Adrenal gland (tissue), 12 donors: ENCODE data around the gene RCBTB1. TPM values are rescaled to one million over a fixed set of nuclear protein-coding genes. Genes with fewer than 3 reads are reported as not detected.
A peak's percentile ranks its signal among the peaks of the same experiment; 100 is the strongest.

Source experiments
- DNase-seq, 7 donors: peaks; one replicate each; pipeline ENCODE4 v3.0.0-alpha.2; 2019 to 2020
- H3K27ac ChIP-seq, 5 donors: fragments of 200-600 bp; sonication (generic) in 4 of 5; 1 replicate in 3 of 5; 2 replicates in 2 of 5; pipeline versions ENCODE4 v1.5.1 to v1.8.0; 2016 to 2020; ENCODE audit warnings: mild to moderate bottlenecking in 1 of 5
- H3K27me3 ChIP-seq: fragments of 200-600 bp; 2 replicates; pipeline ENCODE4 v1.8.0; 2021
- H3K36me3 ChIP-seq, 2 donors: fragments of 200-600 bp; replicated peaks in 1 of 2; 1 replicate in 1 of 2; 2 replicates in 1 of 2; pipeline versions ENCODE4 v1.5.1 to v1.8.0; 2018 to 2022
- H3K4me1 ChIP-seq, 2 donors: fragments of 200-600 bp; replicated peaks in 1 of 2; 1 replicate in 1 of 2; 2 replicates in 1 of 2; pipeline versions ENCODE4 v1.5.1 to v1.8.0; 2018 to 2021
- H3K4me3 ChIP-seq, 4 donors: fragments of 200-600 bp; sonication (generic) in 3 of 4; one replicate each; pipeline ENCODE4 v1.5.1; 2016 to 2018
- H3K9me3 ChIP-seq, 3 donors: fragments of 200-600 bp; sonication (generic) in 1 of 3; replicated peaks in 1 of 3; 1 replicate in 2 of 3; 2 replicates in 1 of 3; pipeline versions ENCODE4 v1.5.1 to v1.8.0; 2016 to 2021
- CTCF ChIP-seq, 6 experiments: fragments of 450-650 bp in 4 of 6; fragments of 200-600 bp in 2 of 6; sonication (generic) in 1 of 6; IDR thresholded peaks; 1 replicate in 5 of 6; 2 replicates in 1 of 6; pipeline versions ENCODE4 v1.5.1 to v1.8.0; 2016 to 2021; ENCODE audit warnings: antibody characterized with exemption in 6 of 6, mild to moderate bottlenecking in 2 of 6, moderate library complexity in 1 of 6
- POLR2A ChIP-seq, 2 donors: fragments of 450-650 bp; IDR thresholded peaks; one replicate each; pipeline ENCODE4 v1.6.1; 2017; ENCODE audit warnings: antibody characterized with exemption in 2 of 2, mild to moderate bottlenecking in 2 of 2, moderate library complexity in 1 of 2
- WGBS, 4 donors: extraction: QIAGEN DNeasy Blood & Tissue Kit in 2 of 4; methylation state at CpG; one replicate each; pipeline versions ENCODE4 v1.1.5 to v1.1.7; 2013 to 2017; 5-methylcytosine and 5-hydroxymethylcytosine counted together
- intact Hi-C, 2 donors: fragments of 100-400 bp; cut with DNase I; formaldehyde crosslinking; loops; one replicate each; pipeline versions ENCODE4 v1.14.1 to v1.15.0; 2022 to 2023
- polyA plus RNA-seq, 3 donors: library from polyadenylated mRNA; stranded (reverse); fragments of 200-250 nt in 2 of 3; fragments of 350-450 nt in 1 of 3; fragmentation: Illumina TruSeq in 1 of 3; extraction: RNeasy Lipid Tissue Mini Kit (QIAGEN cat#74804) in 1 of 3; gene quantifications; one replicate each; pipeline ENCODE4 v1.2.3, GENCODE V29; 2013 to 2014
- total RNA-seq, 9 donors: library from RNA; depleted of rRNA in 4 of 9; stranded (reverse); fragments of >200 nt in 4 of 9; fragments of 120-200 nt in 1 of 9; fragmentation: NEBNext Ultra II Directional in 1 of 9; extraction: Animal tissue kit (Norgen Biotek cat#: 25700) in 1 of 9; gene quantifications; one replicate each; pipeline versions ENCODE4 v1.1.0 to v1.2.4, GENCODE V29; 2013 to 2023
- donor health status: healthy with polysubstance abuse.
- donor health status: Bipolar disorder and iron deficiency.
- donor health status: DM: yes; HTN: yes; CAD: no.
- donor health status: DM: no; HTN: no; CAD: no.
- donor health status: DM: no; HTN: no; CAD: no.
- donor health status: DM: yes; HTN: yes; CAD: no.

Gene RCBTB1
- total and polyA plus RNA-seq, 12 donors: 11.7 to 87.5 (median 29.4) TPM

GRCh38 chr13:49630580-49630979 is 45.2 kb upstream of the RCBTB1 start:
- no peak overlapping the region for H3K4me3 ChIP-seq
- intact Hi-C loops: no loop called here
- DNase-seq: no peak
- H3K9me3 ChIP-seq: no peaks in the 10 kb centered on the region
- TF ChIP-seq CTCF (IDR thresholded peaks at IDR 0.05) (no peak), POLR2A (IDR thresholded peaks at IDR 0.05) (no peak)
- no peaks in the 10 kb centered on the region for H3K36me3 ChIP-seq
- 89 to 98% (median 92%) methylated on average over 7 to 16 of the region's 16 CpGs for WGBS, 4 donors
- peaks cover 9 to 25% of the 10 kb centered on the region in 2 donors for H3K4me1 ChIP-seq
- no peak overlapping the region for H3K27ac ChIP-seq
- no peaks in the 10 kb centered on the region for H3K27me3 ChIP-seq

GRCh38 chr13:49629947-49630346 is 44.6 kb upstream of the RCBTB1 start:
- Histone ChIP-seq H3K9me3 (no peaks in the 10 kb centered on the region), H3K36me3 (no peaks in the 10 kb centered on the region), H3K4me1 (peaks cover 14 to 32% of the 10 kb centered on the region in 2 donors), H3K4me3 (no peak overlapping the region), H3K27me3 (no peaks in the 10 kb centered on the region), H3K27ac (no peak overlapping the region)
- intact Hi-C loops: no loop called here
- WGBS, 4 donors: 59 to 76% (median 70%) methylated on average over 4 of the region's 4 CpGs
- no peak for DNase-seq
- TF ChIP-seq POLR2A (IDR thresholded peaks at IDR 0.05) (no peak), CTCF (IDR thresholded peaks at IDR 0.05) (no peak)

- 51 to 57% (median 54%) methylated on average over 8 of the region's 8 CpGs for WGBS, 4 donors
- no peaks in the 10 kb centered on the region for H3K36me3 ChIP-seq
- intact Hi-C loops: no loop called here
- peak overlapping the region in 1 of 4 donors; percentile 14 for H3K4me3 ChIP-seq
- no peaks in the 10 kb centered on the region for H3K9me3 ChIP-seq
- H3K27ac ChIP-seq: peak overlapping the region in 2 of 5 donors; percentile 23 to 24
- H3K4me1 ChIP-seq: peaks cover 16 to 33% of the 10 kb centered on the region in 2 donors
- no peak for TF ChIP-seq CTCF (IDR thresholded peaks at IDR 0.05)
- TF ChIP-seq POLR2A (IDR thresholded peaks at IDR 0.05): no peak
- H3K27me3 ChIP-seq: no peaks in the 10 kb centered on the region
- no peak for DNase-seq
Observed at GRCh38 chr13:49629196-49629938, 44.0 kb upstream of the RCBTB1 start.

GRCh38 chr13:49627831-49628652 is 42.7 kb upstream of the RCBTB1 start, which contains the start of gene ARL11:
Gene ARL11 (plus strand): TSS chr13:49628507. CDS start chr13:49630448, 1,941 bp downstream.
- no peaks in the 10 kb centered on the region for H3K9me3 ChIP-seq
- intact Hi-C loops: no loop called here
- H3K27ac ChIP-seq: peak within 1 kb of the TSS in 3 of 5 donors; percentile 4 to 24 (median 23)
- H3K4me1 ChIP-seq: peaks cover 16 to 34% of the 10 kb centered on the region in 2 donors
- H3K4me3 ChIP-seq: peak within 1 kb of the TSS in 1 of 4 donors; percentile 14
- peak; percentile 52 to 78 (median 55) for DNase-seq
- no peaks in the 10 kb centered on the region for H3K36me3 ChIP-seq
- no peaks in the 10 kb centered on the region for H3K27me3 ChIP-seq
- 56 to 78% (median 65%) methylated on average over 12 to 17 of the region's 17 CpGs for WGBS, 4 donors
- TF ChIP-seq CTCF (IDR thresholded peaks at IDR 0.05) (no peak), POLR2A (IDR thresholded peaks at IDR 0.05) (no peak)
